DND-41 (cell line): ENCODE results near the gene APOA5.

Source experiments
- EZH2 ChIP-seq: IDR thresholded peaks from 3 replicates; pipeline ENCODE4 v1.6.1; 2012; ENCODE audit warnings: borderline replicate concordance, low read depth, mild to moderate bottlenecking, moderate library complexity, low read length, inconsistent platforms; ENCODE audit not compliant: severe bottlenecking
- TF ChIP-seq, protein P1 (sequence below): IDR thresholded peaks from 2 replicates; pipeline ENCODE4 v1.5.1; 2012; ENCODE audit warnings: borderline replicate concordance, low read length, moderate library complexity, mild to moderate bottlenecking; ENCODE audit not compliant: poor library complexity, severe bottlenecking; ENCODE audit errors: extremely low read depth

DNA sequence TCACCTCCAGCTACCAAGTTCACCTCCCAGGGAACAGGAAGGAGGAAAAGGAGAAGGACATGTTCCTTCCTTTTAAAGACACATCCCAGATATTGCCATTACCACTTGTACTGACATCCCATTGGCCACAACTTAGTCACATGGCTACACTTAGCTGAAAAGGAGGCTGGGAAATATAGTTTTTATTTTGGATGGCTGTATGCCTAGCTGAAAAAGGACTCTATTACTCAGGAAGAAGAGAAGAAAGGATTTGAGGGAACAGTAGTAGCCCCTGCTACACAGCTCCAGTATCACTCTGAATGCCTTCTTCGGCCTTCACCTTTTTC lies 2.1 kb upstream of the APOA5 start:
- TF ChIP-seq, protein P1, sequence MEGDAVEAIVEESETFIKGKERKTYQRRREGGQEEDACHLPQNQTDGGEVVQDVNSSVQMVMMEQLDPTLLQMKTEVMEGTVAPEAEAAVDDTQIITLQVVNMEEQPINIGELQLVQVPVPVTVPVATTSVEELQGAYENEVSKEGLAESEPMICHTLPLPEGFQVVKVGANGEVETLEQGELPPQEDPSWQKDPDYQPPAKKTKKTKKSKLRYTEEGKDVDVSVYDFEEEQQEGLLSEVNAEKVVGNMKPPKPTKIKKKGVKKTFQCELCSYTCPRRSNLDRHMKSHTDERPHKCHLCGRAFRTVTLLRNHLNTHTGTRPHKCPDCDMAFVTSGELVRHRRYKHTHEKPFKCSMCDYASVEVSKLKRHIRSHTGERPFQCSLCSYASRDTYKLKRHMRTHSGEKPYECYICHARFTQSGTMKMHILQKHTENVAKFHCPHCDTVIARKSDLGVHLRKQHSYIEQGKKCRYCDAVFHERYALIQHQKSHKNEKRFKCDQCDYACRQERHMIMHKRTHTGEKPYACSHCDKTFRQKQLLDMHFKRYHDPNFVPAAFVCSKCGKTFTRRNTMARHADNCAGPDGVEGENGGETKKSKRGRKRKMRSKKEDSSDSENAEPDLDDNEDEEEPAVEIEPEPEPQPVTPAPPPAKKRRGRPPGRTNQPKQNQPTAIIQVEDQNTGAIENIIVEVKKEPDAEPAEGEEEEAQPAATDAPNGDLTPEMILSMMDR: no peak
- TF ChIP-seq EZH2: no peak
